IMR-90 (cell line): Measurements from ENCODE around the gene EFEMP2. TPM values are rescaled to one million over a fixed set of nuclear protein-coding genes. Genes with fewer than 3 reads are reported as not detected.

Experiments
- ATAC-seq: fragments of 200-7000 bp; cut with Tn5 transposase; 2 replicates; pipeline ENCODE4 v1.9.1; 2020; ENCODE audit warnings: low read depth, mild to moderate bottlenecking, moderate library complexity
- BruUV-seq: library from RNA; stranded (reverse); fragments of 400-500 nt; replicated peaks from 2 replicates; lab custom pipeline; 2021; lab: Mats Ljungman, UMichigan
- CTCF ChIA-PET: fragments of 300-600 bp; formaldehyde crosslinking; extraction: SDS; loops from one replicate; lab custom pipeline; 2021; ENCODE audit warnings: antibody characterized with exemption; lab: Yijun Ruan, JAX
- POLR2A ChIA-PET: fragments of 300-600 bp; sonication (Branson Sonifier 250); formaldehyde crosslinking; loops from one replicate; lab custom pipeline; 2022; ENCODE audit warnings: antibody characterized with exemption; ENCODE audit not compliant: unreplicated experiment; lab: Charles Lee
- DNase-seq: peaks from one replicate; pipeline ENCODE4 v3.0.0; 2013
- H2AFZ ChIP-seq: replicated peaks from 2 replicates; pipeline ENCODE3; 2013; ENCODE audit warnings: low read length, mild to moderate bottlenecking; ENCODE audit not compliant: poor library complexity
- H2AK5ac ChIP-seq: 2 replicates; pipeline ENCODE4 v1.6.1; 2013; ENCODE audit warnings: low read depth, low read length, inconsistent platforms
- H2AK9ac ChIP-seq: replicated peaks from 2 replicates; pipeline ENCODE3; 2013; ENCODE audit warnings: mild to moderate bottlenecking, low read depth, low read length, moderate library complexity; ENCODE audit not compliant: poor library complexity
- H2BK120ac ChIP-seq: 2 replicates; pipeline ENCODE4 v1.6.1; 2013; ENCODE audit warnings: low read depth, low read length, inconsistent platforms
- H2BK15ac ChIP-seq: 3 replicates; pipeline ENCODE4 v1.6.1; 2013; ENCODE audit warnings: low read depth, low read length, inconsistent platforms
- H2BK20ac ChIP-seq: 2 replicates; pipeline ENCODE4 v1.6.1; 2013; ENCODE audit warnings: low read depth, mild to moderate bottlenecking, inconsistent platforms, low read length, moderate library complexity
- H2BK5ac ChIP-seq: 2 replicates; pipeline ENCODE4 v1.6.1; 2013; ENCODE audit warnings: mild to moderate bottlenecking, low read depth, low read length, inconsistent platforms; ENCODE audit not compliant: poor library complexity, severe bottlenecking
- H3K14ac ChIP-seq: replicated peaks from 2 replicates; pipeline ENCODE4 v1.6.1; 2013; ENCODE audit warnings: low read depth, low read length, inconsistent platforms
- H3K18ac ChIP-seq: 2 replicates; pipeline ENCODE4 v1.6.1; 2013; ENCODE audit warnings: low read depth, low read length, control low read depth
- H3K23ac ChIP-seq: 2 replicates; pipeline ENCODE4 v1.6.1; 2013; ENCODE audit warnings: low read depth, low read length, inconsistent platforms
- H3K27ac ChIP-seq: 2 replicates; pipeline ENCODE4 v1.5.1; 2013; ENCODE audit warnings: mild to moderate bottlenecking, control low read depth, low read length; ENCODE audit not compliant: insufficient read depth
- H3K27me3 ChIP-seq: 2 replicates; pipeline ENCODE4 v1.6.1; 2013; ENCODE audit warnings: low read length; ENCODE audit not compliant: control insufficient read depth, insufficient read depth
- H3K36me3 ChIP-seq: 2 replicates; pipeline ENCODE4 v1.6.1; 2013; ENCODE audit warnings: low read length, mixed read lengths; ENCODE audit not compliant: control insufficient read depth, insufficient read depth
- H3K4ac ChIP-seq: 2 replicates; pipeline ENCODE4 v1.6.1; 2013; ENCODE audit warnings: low read depth, low read length, inconsistent platforms
- H3K4me1 ChIP-seq: 2 replicates; pipeline ENCODE4 v1.6.1; 2013; ENCODE audit warnings: low read length, mixed read lengths; ENCODE audit not compliant: control insufficient read depth, insufficient read depth
- H3K4me2 ChIP-seq: 2 replicates; pipeline ENCODE4 v1.6.1; 2013; ENCODE audit warnings: low read depth, mild to moderate bottlenecking, control low read depth, low read length, moderate library complexity
- H3K4me3 ChIP-seq: 2 replicates; pipeline ENCODE4 v1.5.1; 2013; ENCODE audit warnings: low read depth, mild to moderate bottlenecking, control low read depth, low read length, moderate library complexity; ENCODE audit not compliant: insufficient read depth
- H3K56ac ChIP-seq: 2 replicates; pipeline ENCODE4 v1.6.1; 2013; ENCODE audit warnings: low read length, inconsistent platforms; ENCODE audit not compliant: insufficient read depth; ENCODE audit errors: extremely low read depth
- H3K79me1 ChIP-seq, 2 experiments: 2 replicates each; pipeline ENCODE4 v1.6.1; 2013; ENCODE audit warnings: low read length in 2 of 2, inconsistent platforms in 1 of 2, low read depth in 1 of 2
- H3K9ac ChIP-seq: 2 replicates; pipeline ENCODE4 v1.6.1; 2013; ENCODE audit warnings: low read depth, low read length, control low read depth
- H3K9me1 ChIP-seq: 2 replicates; pipeline ENCODE4 v1.6.1; 2013; ENCODE audit warnings: low read length, inconsistent platforms; ENCODE audit not compliant: insufficient read depth
- H3K9me3 ChIP-seq: 2 replicates; pipeline ENCODE4 v1.6.1; 2013; ENCODE audit warnings: low read length; ENCODE audit not compliant: control insufficient read depth, insufficient read depth
- H4K20me1 ChIP-seq: 2 replicates; pipeline ENCODE4 v1.6.1; 2013; ENCODE audit warnings: low read length, inconsistent platforms; ENCODE audit not compliant: insufficient read depth
- H4K5ac ChIP-seq: 2 replicates; pipeline ENCODE4 v1.6.1; 2013; ENCODE audit warnings: mild to moderate bottlenecking, low read depth, low read length, control low read depth
- H4K8ac ChIP-seq, 2 experiments: 2 replicates each; pipeline ENCODE4 v1.6.1; 2013; ENCODE audit warnings: low read depth in 2 of 2, low read length in 2 of 2, control low read depth in 1 of 2, inconsistent platforms in 1 of 2
- H4K91ac ChIP-seq: 2 replicates; pipeline ENCODE4 v1.6.1; 2013; ENCODE audit warnings: low read depth, low read length, inconsistent platforms; ENCODE audit not compliant: insufficient read depth
- BHLHE40 ChIP-seq: fragments of 150-350 bp; IDR thresholded peaks from 2 replicates; pipeline ENCODE4 v1.6.1; 2016; ENCODE audit warnings: mild to moderate bottlenecking, low read depth, low read length
- CHD1 ChIP-seq: IDR thresholded peaks from 2 replicates; pipeline ENCODE4 v1.6.1; 2012; ENCODE audit warnings: low read depth, low read length, improper control_type of control experiment
- FOS ChIP-seq: fragments of 150-350 bp; IDR thresholded peaks from 2 replicates; pipeline ENCODE4 v1.6.1; 2016; ENCODE audit warnings: low read depth, low read length
- MAZ ChIP-seq: IDR thresholded peaks from 2 replicates; pipeline ENCODE4 v1.6.1; 2012; ENCODE audit warnings: low read depth, mild to moderate bottlenecking, low read length, improper control_type of control experiment, moderate library complexity, borderline replicate concordance
- RAD21 ChIP-seq: IDR thresholded peaks from 2 replicates; pipeline ENCODE4 v1.6.1; 2012; ENCODE audit warnings: low read length, improper control_type of control experiment
- SMC3 ChIP-seq: fragments of 150-350 bp; IDR thresholded peaks from 2 replicates; pipeline ENCODE4 v1.6.1; 2016; ENCODE audit warnings: low read depth, mild to moderate bottlenecking, antibody characterized with exemption, low read length, moderate library complexity
- USF2 ChIP-seq: fragments of 150-350 bp; IDR thresholded peaks from 2 replicates; pipeline ENCODE4 v1.6.1; 2017; ENCODE audit warnings: mild to moderate bottlenecking, antibody characterized with exemption, low read length, low read depth
- WGBS, 2 experiments: methylation state at CpG; one replicate each; pipeline versions ENCODE4 v1.1.5 to v1.1.7; 2013; ENCODE audit warnings: missing lambda C conversion rate in 2 of 2; ENCODE audit not compliant: insufficient read length in 1 of 2; ENCODE audit errors: extremely low coverage in 2 of 2; 5-methylcytosine and 5-hydroxymethylcytosine counted together
- dilution Hi-C: fragments of 300-500 bp; cut with HindIII; formaldehyde crosslinking; loops from one replicate; pipeline ENCODE4 v1.14.3; 2018; ENCODE audit warnings: low sequenced_read_pairs; ENCODE audit not compliant: unreplicated experiment
- in situ Hi-C: fragments of 300-500 bp; cut with MboI; formaldehyde crosslinking; loops from 3 replicates; pipeline ENCODE4 v1.14.3; 2019; ENCODE audit warnings: low sequenced_read_pairs, inconsistent platforms, mixed read lengths
- intact Hi-C: fragments of 100-400 bp; cut with micrococcal nuclease; formaldehyde crosslinking; loops from 2 replicates; pipeline ENCODE4 v1.10.0; 2022
- polyA plus RNA-seq, 3 experiments: library from polyadenylated mRNA; depleted of rRNA; stranded (reverse); fragments of >200 nt; gene quantifications; 2 replicates each; pipeline ENCODE4 v1.2.3, GENCODE V29; 2012; ENCODE audit warnings: low replicate concordance in 1 of 3
- total RNA-seq: library from RNA; depleted of rRNA; stranded (reverse); fragments of >200 nt; gene quantifications from 2 replicates; pipeline ENCODE4 v1.2.3, GENCODE V29; 2012

The EFEMP2 gene
- total and polyA plus RNA-seq, 2 of the 4 experiments (the other 2 are of a cell fraction) = 62.7 to 431 TPM

GRCh38 chr11:65852508-65853245 lies 19.9 kb downstream of the EFEMP2 start:
- Histone ChIP-seq H2AFZ (no peak overlapping the region), H3K9me1 (peaks cover 29% of the 10 kb centered on the region), H2BK5ac (no peak overlapping the region), H3K79me1 (peaks cover 20 to 60% of the 10 kb centered on the region in 2 experiments), H3K18ac (no peak overlapping the region), H3K14ac (no peak overlapping the region), H4K20me1 (peaks cover 76% of the 10 kb centered on the region), H3K9me3 (no peaks in the 10 kb centered on the region), H3K4ac (no peak overlapping the region), H3K36me3 (peaks cover 59% of the 10 kb centered on the region), H4K8ac (no peak overlapping the region), H4K91ac (no peak overlapping the region), H3K27me3 (no peaks in the 10 kb centered on the region), H2AK5ac (no peak overlapping the region), H3K4me2 (no peak overlapping the region), H2BK120ac (no peak overlapping the region), H2AK9ac (peak overlapping the region; percentile 70), H2BK15ac (no peak overlapping the region), H3K4me3 (no peak overlapping the region), H4K5ac (no peak overlapping the region), H3K9ac (no peak overlapping the region), H3K27ac (no peak overlapping the region), H2BK20ac (no peak overlapping the region), H3K23ac (no peak overlapping the region), H3K56ac (no peak overlapping the region), H3K4me1 (peaks cover 4% of the 10 kb centered on the region)
- 96% methylated on average over 14 of the region's 33 CpGs; no CpG with 5 or more reads in 1 of the 2 experiments for WGBS, 2 experiments
- in situ Hi-C loops = no loop called here
- dilution Hi-C loops = no loop called here
- DNase-seq (no peak), ATAC-seq (no peak)
- POLR2A ChIA-PET = interaction anchor here (1.0 kb wide), 1 partner anchor 140 kb away, joined by 4 read pairs; no protein-coding TSS in a partner anchor
- intact Hi-C loops = no loop called here
- no TSS peak for BruUV-seq
- TF ChIP-seq SMC3 = no peak
- no peak for TF ChIP-seq MAZ
- TF ChIP-seq RAD21 = no peak
- no peak for TF ChIP-seq USF2
- TF ChIP-seq CHD1 = no peak
- TF ChIP-seq BHLHE40 = no peak
- no peak for TF ChIP-seq FOS
- CTCF ChIA-PET = no interaction called here
